Measurements from ENCODE around the gene BTBD18. TPM values are rescaled to one million over a fixed set of nuclear protein-coding genes. Genes with fewer than 3 reads are reported as not detected.

BTBD18 gene
- total RNA-seq, 1 donor from 2014 or later = not detected

DNA sequence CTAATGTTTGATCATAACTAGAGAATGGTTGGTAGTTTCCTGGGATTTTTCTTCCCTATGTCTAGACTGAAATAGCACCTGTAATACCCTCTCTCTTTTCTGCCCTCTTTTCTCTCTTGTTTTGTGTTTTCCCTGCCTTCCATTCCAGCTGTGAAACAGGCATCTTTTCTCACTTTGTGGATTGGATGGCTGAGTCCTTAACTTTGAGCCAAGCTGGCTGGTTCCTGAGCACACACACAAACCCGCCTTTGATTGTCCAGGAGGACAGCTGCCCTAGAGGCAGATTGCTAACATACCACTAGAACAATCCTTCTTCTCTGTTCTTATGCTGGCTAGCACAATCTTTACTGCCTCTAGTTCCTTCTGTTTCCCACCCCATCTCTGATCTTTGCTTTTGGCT, 27.7 kb upstream of the BTBD18 start:
- H3K9me3 ChIP-seq (replicated peaks) = no peaks in the 10 kb centered on the region
- peaks cover 100% of the 10 kb centered on the region for H3K4me1 ChIP-seq
- peak overlapping the region; percentile 54 for H3K4me3 ChIP-seq
- H3K27me3 ChIP-seq (ENCODE audit: low read depth) = no peaks in the 10 kb centered on the region
- intact Hi-C loops (cut with micrococcal nuclease) = no loop called here
- no peaks in the 10 kb centered on the region for H3K36me3 ChIP-seq
- no peak for DNase-seq
- peak overlapping the region; percentile 97 for H3K27ac ChIP-seq (replicated peaks)
- TF ChIP-seq, protein P1, sequence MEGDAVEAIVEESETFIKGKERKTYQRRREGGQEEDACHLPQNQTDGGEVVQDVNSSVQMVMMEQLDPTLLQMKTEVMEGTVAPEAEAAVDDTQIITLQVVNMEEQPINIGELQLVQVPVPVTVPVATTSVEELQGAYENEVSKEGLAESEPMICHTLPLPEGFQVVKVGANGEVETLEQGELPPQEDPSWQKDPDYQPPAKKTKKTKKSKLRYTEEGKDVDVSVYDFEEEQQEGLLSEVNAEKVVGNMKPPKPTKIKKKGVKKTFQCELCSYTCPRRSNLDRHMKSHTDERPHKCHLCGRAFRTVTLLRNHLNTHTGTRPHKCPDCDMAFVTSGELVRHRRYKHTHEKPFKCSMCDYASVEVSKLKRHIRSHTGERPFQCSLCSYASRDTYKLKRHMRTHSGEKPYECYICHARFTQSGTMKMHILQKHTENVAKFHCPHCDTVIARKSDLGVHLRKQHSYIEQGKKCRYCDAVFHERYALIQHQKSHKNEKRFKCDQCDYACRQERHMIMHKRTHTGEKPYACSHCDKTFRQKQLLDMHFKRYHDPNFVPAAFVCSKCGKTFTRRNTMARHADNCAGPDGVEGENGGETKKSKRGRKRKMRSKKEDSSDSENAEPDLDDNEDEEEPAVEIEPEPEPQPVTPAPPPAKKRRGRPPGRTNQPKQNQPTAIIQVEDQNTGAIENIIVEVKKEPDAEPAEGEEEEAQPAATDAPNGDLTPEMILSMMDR (IDR thresholded peaks at IDR 0.05; ENCODE audit: borderline replicate concordance) = peak; percentile 31

DNA sequence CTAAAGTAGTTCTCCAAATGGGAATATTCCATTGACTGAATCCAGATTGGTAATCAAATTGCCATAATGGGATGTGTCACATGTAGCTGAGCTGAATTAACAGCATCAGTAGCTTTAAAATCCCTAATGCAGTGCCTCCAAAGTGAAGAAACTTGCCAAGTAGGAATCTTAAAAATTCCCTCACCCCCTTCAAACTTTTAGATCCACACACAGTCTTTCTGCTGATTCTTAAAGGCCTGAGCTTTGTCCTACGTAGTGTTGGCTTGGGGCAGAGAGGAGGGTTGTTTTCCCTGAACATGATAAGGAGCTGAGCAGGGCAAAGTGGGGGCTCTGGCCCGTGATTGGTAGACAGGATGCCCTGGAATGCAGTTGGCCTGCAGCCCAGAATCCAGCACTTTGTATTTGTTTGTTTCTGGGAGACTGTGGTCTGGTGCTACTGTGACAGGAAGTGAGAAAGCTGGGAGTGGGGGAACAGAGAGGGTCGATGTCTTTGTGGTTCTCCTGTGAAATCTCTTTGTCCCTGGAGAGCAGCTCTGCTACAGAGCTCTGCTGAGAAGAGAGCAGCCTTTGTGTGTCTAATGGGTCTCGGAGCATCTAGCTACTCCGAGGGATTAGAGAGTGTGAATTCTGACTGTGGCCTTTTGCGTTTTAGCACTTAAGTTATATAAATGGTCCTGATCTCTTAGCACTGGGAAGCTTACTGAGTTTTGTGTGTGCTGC, 26.9 kb upstream of the BTBD18 start:
- DNase-seq = peak; percentile 92
- Histone ChIP-seq H3K36me3 (no peaks in the 10 kb centered on the region), H3K9me3 (replicated peaks) (no peaks in the 10 kb centered on the region), H3K4me1 (peaks cover 100% of the 10 kb centered on the region), H3K27ac (replicated peaks) (peak overlapping the region; percentile 97), H3K27me3 (ENCODE audit: low read depth) (no peaks in the 10 kb centered on the region), H3K4me3 (peak overlapping the region; percentile 54)
- intact Hi-C loops (cut with micrococcal nuclease) = no loop called here
- TF ChIP-seq, protein P1 (IDR thresholded peaks at IDR 0.05; ENCODE audit: borderline replicate concordance) = no peak

DNA sequence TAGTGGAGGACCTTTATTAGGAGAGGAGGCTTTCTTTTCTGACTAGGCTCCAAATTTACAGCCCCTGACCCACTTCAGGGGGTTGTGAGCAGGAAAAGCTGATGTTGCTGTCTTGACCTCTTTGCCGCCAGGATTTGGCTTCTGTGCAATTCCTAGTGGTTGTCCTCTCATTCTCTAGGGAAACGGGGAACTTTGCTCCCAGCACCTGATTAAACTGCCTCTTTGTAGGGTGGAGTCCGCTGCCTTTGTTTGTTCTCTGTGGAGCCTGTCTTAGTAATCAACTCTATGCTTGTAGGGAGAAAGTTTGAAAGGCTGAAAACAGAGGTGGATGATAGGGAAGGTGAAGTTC, 26.3 kb upstream of the BTBD18 start:
- Histone ChIP-seq H3K36me3 (no peaks in the 10 kb centered on the region), H3K4me3 (peak overlapping the region; percentile 54), H3K9me3 (replicated peaks) (no peaks in the 10 kb centered on the region), H3K4me1 (peaks cover 100% of the 10 kb centered on the region), H3K27me3 (ENCODE audit: low read depth) (no peaks in the 10 kb centered on the region), H3K27ac (replicated peaks) (peak overlapping the region; percentile 97)
- TF ChIP-seq, protein P1 (IDR thresholded peaks at IDR 0.05; ENCODE audit: borderline replicate concordance) = no peak
- intact Hi-C loops (cut with micrococcal nuclease) = no loop called here
- no peak for DNase-seq

DNA sequence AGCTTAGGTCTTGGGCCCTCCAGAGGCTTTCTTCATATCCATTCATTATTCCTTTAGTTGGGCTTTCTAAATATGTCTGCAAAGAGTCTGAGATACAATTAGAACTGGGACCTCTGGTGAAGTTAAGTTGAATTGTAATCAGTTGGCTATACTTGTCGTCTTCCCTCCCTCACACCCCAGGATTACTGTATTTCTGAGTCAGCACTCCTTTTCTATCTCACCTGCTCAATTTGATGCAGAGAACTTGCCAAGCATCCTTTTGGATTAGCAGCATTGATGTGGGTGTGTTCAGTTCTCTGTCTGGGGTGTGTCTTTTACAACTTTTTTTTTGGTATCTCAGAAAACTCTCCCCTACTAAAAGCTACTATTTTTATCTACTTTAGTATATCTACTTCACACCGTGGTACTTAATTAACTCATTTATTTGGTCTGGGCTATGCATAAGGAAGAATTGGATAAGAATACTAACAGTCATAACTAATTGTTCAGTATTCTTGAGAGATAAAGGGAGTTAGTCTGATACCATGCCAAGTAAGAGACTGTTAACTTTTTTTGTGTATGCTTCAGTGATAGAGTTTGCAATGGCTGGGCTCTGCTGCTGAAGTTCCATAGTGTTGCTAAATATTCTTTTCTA, 25.1 kb upstream of the BTBD18 start:
- Histone ChIP-seq H3K4me3 (peak overlapping the region; percentile 54), H3K27me3 (ENCODE audit: low read depth) (no peaks in the 10 kb centered on the region), H3K27ac (replicated peaks) (peak overlapping the region; percentile 97), H3K9me3 (replicated peaks) (no peaks in the 10 kb centered on the region), H3K36me3 (no peaks in the 10 kb centered on the region), H3K4me1 (peaks cover 100% of the 10 kb centered on the region)
- DNase-seq = no peak
- TF ChIP-seq, protein P1 (IDR thresholded peaks at IDR 0.05; ENCODE audit: borderline replicate concordance) = no peak
- intact Hi-C loops (cut with micrococcal nuclease) = no loop called here

DNA sequence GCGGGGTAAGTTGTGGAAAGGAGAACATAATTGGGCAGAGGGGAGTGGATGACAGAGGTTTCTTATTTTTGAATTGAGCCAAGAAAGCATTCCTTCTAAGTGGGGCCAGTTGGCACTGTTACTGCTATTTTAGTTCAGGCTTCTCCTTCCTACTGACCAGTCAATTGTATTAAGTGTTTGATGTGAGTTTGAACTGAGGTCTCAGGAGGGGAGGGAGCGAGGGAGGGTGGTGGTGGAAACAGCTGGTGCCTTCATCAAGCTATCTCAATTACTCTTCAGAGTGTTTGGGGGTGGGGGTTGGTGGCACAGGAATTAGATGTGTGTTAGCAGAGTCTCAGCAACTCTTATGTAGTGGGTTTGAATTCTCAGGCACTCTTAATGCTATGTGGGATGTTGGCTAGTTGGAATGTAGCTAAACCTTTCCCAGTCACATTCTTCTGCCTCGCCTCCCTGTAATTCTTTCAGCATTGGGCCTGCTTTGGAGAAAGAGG, 24.5 kb upstream of the BTBD18 start:
- TF ChIP-seq, protein P1 (IDR thresholded peaks at IDR 0.05; ENCODE audit: borderline replicate concordance) = no peak
- no peaks in the 10 kb centered on the region for H3K36me3 ChIP-seq
- H3K27ac ChIP-seq (replicated peaks) = peak overlapping the region; percentile 97
- intact Hi-C loops (cut with micrococcal nuclease) = no loop called here
- no peaks in the 10 kb centered on the region for H3K9me3 ChIP-seq (replicated peaks)
- peaks cover 100% of the 10 kb centered on the region for H3K4me1 ChIP-seq
- peak overlapping the region; percentile 54 for H3K4me3 ChIP-seq
- DNase-seq = peak; percentile 31
- H3K27me3 ChIP-seq (ENCODE audit: low read depth) = no peaks in the 10 kb centered on the region

All from left ventricle myocardium inferior (tissue), 1 donor.